ENCODE measurements around the gene OR6N2. TPM values are rescaled to one million over a fixed set of nuclear protein-coding genes. Genes with fewer than 3 reads are reported as not detected.

OR6N2 gene
- total RNA-seq, 1 donor from 2014 or later: not detected

DNA sequence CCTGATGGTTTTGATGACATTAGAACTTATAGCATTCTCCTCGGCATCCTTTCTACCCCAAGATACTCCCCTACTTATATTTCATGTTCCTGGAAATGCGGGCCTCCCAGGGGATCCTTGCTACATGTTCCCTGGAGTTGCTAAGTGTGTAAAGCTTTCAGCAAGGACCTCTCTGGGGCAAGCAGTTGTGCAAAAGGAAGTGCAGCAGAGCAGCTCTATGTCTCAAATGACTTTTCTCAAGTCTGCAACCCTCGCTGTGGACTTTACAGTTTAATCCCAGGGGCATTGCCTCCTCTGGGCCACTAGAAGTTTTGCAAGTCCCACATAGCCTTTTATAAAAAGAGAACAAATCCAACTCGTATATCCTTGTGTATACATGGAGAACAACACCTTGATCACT, 29.3 kb upstream of the OR6N2 start:
- Histone ChIP-seq H4K20me1 (ENCODE audit: insufficient read depth, low read length) (no peaks in the 10 kb centered on the region), H3K9me3 (ENCODE audit: insufficient read depth, low read depth, low read length) (peaks cover 6% of the 10 kb centered on the region), H2AFZ (ENCODE audit: low read depth, low read length) (no peak overlapping the region), H3K27ac (ENCODE audit: low read depth, low read length) (no peak overlapping the region), H3K4me1 (ENCODE audit: insufficient read depth, low read length) (no peaks in the 10 kb centered on the region), H3K9ac (ENCODE audit: low read length) (no peak overlapping the region), H3K79me2 (ENCODE audit: insufficient read depth, low read length) (no peaks in the 10 kb centered on the region), H3K36me3 (ENCODE audit: insufficient read depth, low read length) (no peaks in the 10 kb centered on the region), H3K4me3 (ENCODE audit: insufficient read depth, low read depth, low read length) (no peak overlapping the region), H3K27me3 (ENCODE audit: insufficient read depth, low read length) (no peaks in the 10 kb centered on the region), H3K4me2 (ENCODE audit: low read length) (no peak overlapping the region)
- Mint-ChIP-seq H3K4me3 (ENCODE audit: unreplicated experiment) (no peak overlapping the region), H3K27me3 (ENCODE audit: low read depth, unreplicated experiment) (peaks cover 10% of the 10 kb centered on the region), H3K27ac (ENCODE audit: unreplicated experiment) (no peak overlapping the region), H3K4me1 (ENCODE audit: low read depth, unreplicated experiment) (no peaks in the 10 kb centered on the region), H3K9me3 (ENCODE audit: unreplicated experiment) (peaks cover 1% of the 10 kb centered on the region), H3K36me3 (ENCODE audit: low read depth, unreplicated experiment) (no peaks in the 10 kb centered on the region)
- TF ChIP-seq, protein P1, sequence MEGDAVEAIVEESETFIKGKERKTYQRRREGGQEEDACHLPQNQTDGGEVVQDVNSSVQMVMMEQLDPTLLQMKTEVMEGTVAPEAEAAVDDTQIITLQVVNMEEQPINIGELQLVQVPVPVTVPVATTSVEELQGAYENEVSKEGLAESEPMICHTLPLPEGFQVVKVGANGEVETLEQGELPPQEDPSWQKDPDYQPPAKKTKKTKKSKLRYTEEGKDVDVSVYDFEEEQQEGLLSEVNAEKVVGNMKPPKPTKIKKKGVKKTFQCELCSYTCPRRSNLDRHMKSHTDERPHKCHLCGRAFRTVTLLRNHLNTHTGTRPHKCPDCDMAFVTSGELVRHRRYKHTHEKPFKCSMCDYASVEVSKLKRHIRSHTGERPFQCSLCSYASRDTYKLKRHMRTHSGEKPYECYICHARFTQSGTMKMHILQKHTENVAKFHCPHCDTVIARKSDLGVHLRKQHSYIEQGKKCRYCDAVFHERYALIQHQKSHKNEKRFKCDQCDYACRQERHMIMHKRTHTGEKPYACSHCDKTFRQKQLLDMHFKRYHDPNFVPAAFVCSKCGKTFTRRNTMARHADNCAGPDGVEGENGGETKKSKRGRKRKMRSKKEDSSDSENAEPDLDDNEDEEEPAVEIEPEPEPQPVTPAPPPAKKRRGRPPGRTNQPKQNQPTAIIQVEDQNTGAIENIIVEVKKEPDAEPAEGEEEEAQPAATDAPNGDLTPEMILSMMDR (IDR thresholded peaks at IDR 0.05; ENCODE audit: insufficient read depth, low read depth, low read length): no peak
- TF ChIP-seq EZH2 (IDR thresholded peaks at IDR 0.05; ENCODE audit: insufficient read depth, low read length): no peak
- DNase-seq (ENCODE audit: low read depth) (no peak), FAIRE-seq (no peak)

DNA sequence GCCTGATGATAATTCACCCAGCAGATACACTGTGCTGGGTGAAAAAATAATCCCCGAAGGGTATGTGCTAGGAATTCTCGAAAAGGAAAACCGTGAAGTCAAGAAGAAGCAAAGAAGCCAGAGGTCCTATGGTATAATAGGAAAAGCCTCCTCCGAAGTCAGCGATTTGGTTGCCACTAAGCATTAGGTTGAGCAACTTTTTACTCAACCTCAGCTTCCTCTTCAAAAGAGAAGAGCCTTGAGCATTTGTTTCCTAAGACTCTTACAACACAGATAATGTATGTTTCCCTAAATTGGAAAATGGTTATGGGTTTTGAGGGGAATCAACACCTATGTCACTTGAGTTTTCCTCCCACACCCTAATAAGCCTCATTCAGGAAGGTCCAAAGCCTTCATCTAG, 28.9 kb upstream of the OR6N2 start:
- no peak overlapping the region for H3K9ac ChIP-seq (ENCODE audit: low read length)
- H3K36me3 ChIP-seq (ENCODE audit: insufficient read depth, low read length): no peaks in the 10 kb centered on the region
- no peaks in the 10 kb centered on the region for H3K27me3 ChIP-seq (ENCODE audit: insufficient read depth, low read length)
- no peak overlapping the region for H2AFZ ChIP-seq (ENCODE audit: low read depth, low read length)
- H3K9me3 ChIP-seq (ENCODE audit: insufficient read depth, low read depth, low read length): peaks cover 6% of the 10 kb centered on the region
- peaks cover 1% of the 10 kb centered on the region for H3K9me3 Mint-ChIP-seq (ENCODE audit: unreplicated experiment)
- H4K20me1 ChIP-seq (ENCODE audit: insufficient read depth, low read length): no peaks in the 10 kb centered on the region
- TF ChIP-seq EZH2 (IDR thresholded peaks at IDR 0.05; ENCODE audit: insufficient read depth, low read length): no peak
- TF ChIP-seq, protein P1 (IDR thresholded peaks at IDR 0.05; ENCODE audit: insufficient read depth, low read depth, low read length): no peak
- H3K4me2 ChIP-seq (ENCODE audit: low read length): no peak overlapping the region
- no peaks in the 10 kb centered on the region for H3K79me2 ChIP-seq (ENCODE audit: insufficient read depth, low read length)
- H3K4me3 ChIP-seq (ENCODE audit: insufficient read depth, low read depth, low read length): no peak overlapping the region
- H3K36me3 Mint-ChIP-seq (ENCODE audit: low read depth, unreplicated experiment): no peaks in the 10 kb centered on the region
- FAIRE-seq (no peak), DNase-seq (ENCODE audit: low read depth) (no peak)
- peaks cover 10% of the 10 kb centered on the region for H3K27me3 Mint-ChIP-seq (ENCODE audit: low read depth, unreplicated experiment)
- H3K4me1 Mint-ChIP-seq (ENCODE audit: low read depth, unreplicated experiment): no peaks in the 10 kb centered on the region
- no peak overlapping the region for H3K27ac Mint-ChIP-seq (ENCODE audit: unreplicated experiment)
- H3K27ac ChIP-seq (ENCODE audit: low read depth, low read length): no peak overlapping the region
- no peak overlapping the region for H3K4me3 Mint-ChIP-seq (ENCODE audit: unreplicated experiment)
- H3K4me1 ChIP-seq (ENCODE audit: insufficient read depth, low read length): no peaks in the 10 kb centered on the region

DNA sequence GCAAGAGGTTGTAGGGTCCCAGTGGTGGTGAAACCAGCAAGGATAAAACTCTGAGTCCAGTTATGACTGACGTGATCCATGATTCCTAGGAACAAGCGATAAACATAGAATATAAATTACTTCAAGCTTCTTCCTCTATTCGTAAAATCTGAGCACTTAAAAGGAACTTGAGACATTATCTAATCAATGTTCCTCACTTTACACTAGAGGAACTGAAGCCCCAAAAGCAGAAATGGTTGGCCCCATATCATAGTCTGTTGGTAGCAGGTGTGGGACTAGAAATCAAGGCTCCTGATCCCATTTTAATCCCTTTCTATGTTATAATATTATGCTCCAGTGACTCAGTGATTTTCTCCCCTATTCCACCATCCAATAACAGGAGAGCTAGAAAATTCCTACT, 28.3 kb upstream of the OR6N2 start:
- Histone ChIP-seq H3K9me3 (ENCODE audit: insufficient read depth, low read depth, low read length) (peaks cover 6% of the 10 kb centered on the region), H3K27me3 (ENCODE audit: insufficient read depth, low read length) (no peaks in the 10 kb centered on the region), H3K4me1 (ENCODE audit: insufficient read depth, low read length) (no peaks in the 10 kb centered on the region), H3K4me3 (ENCODE audit: insufficient read depth, low read depth, low read length) (no peak overlapping the region), H3K27ac (ENCODE audit: low read depth, low read length) (no peak overlapping the region), H3K9ac (ENCODE audit: low read length) (no peak overlapping the region), H3K36me3 (ENCODE audit: insufficient read depth, low read length) (no peaks in the 10 kb centered on the region), H2AFZ (ENCODE audit: low read depth, low read length) (no peak overlapping the region), H4K20me1 (ENCODE audit: insufficient read depth, low read length) (no peaks in the 10 kb centered on the region), H3K79me2 (ENCODE audit: insufficient read depth, low read length) (no peaks in the 10 kb centered on the region), H3K4me2 (ENCODE audit: low read length) (no peak overlapping the region)
- Mint-ChIP-seq H3K27ac (ENCODE audit: unreplicated experiment) (no peak overlapping the region), H3K4me3 (ENCODE audit: unreplicated experiment) (no peak overlapping the region), H3K36me3 (ENCODE audit: low read depth, unreplicated experiment) (no peaks in the 10 kb centered on the region), H3K4me1 (ENCODE audit: low read depth, unreplicated experiment) (no peaks in the 10 kb centered on the region), H3K9me3 (ENCODE audit: unreplicated experiment) (peaks cover 1% of the 10 kb centered on the region), H3K27me3 (ENCODE audit: low read depth, unreplicated experiment) (peaks cover 10% of the 10 kb centered on the region)
- DNase-seq (ENCODE audit: low read depth) (no peak), FAIRE-seq (no peak)
- no peak for TF ChIP-seq EZH2 (IDR thresholded peaks at IDR 0.05; ENCODE audit: insufficient read depth, low read length)
- TF ChIP-seq, protein P1 (IDR thresholded peaks at IDR 0.05; ENCODE audit: insufficient read depth, low read depth, low read length): no peak
